HEK293 (cell line): Measurements from ENCODE around the gene PUS7.

Source experiments
- CTCF ChIA-PET: fragments of 350-600 bp; formaldehyde crosslinking; extraction: SDS; loops from one replicate; lab custom pipeline; 2021; ENCODE audit warnings: antibody characterized with exemption; lab: Yijun Ruan, JAX
- POLR2A ChIA-PET: fragments of 300-600 bp; formaldehyde crosslinking; extraction: SDS; loops from one replicate; lab custom pipeline; 2020; ENCODE audit warnings: antibody characterized with exemption, inconsistent platforms; lab: Yijun Ruan, JAX
- H3K27ac ChIP-seq: fragments of 200-500 bp; sonication (Bioruptor generic); 2 replicates; pipeline ENCODE4 v1.5.1; 2014; ENCODE audit warnings: low read depth, low read length, control low read depth, inconsistent platforms; ENCODE audit errors: extremely low read depth
- H3K36me3 ChIP-seq, 2 experiments: fragments of 200-500 bp in 1 of 2; sonication (Bioruptor generic) in 1 of 2; 1 replicate in 1 of 2; 2 replicates in 1 of 2; pipeline ENCODE4 v1.5.1; 2014 to 2017; ENCODE audit warnings: inconsistent platforms in 2 of 2, low read length in 2 of 2; ENCODE audit not compliant: control insufficient read depth in 2 of 2, insufficient read depth in 1 of 2
- H3K4me1 ChIP-seq: fragments of 200-500 bp; sonication (Bioruptor generic); 2 replicates; pipeline ENCODE4 v1.5.1; 2014; ENCODE audit warnings: mild to moderate bottlenecking, low read length, inconsistent platforms; ENCODE audit not compliant: control insufficient read depth, insufficient read depth
- H3K4me3 ChIP-seq: 2 replicates; pipeline ENCODE4 v1.5.1; 2011; ENCODE audit warnings: low read depth, mild to moderate bottlenecking, control low read depth, low read length, moderate library complexity
- H3K9me3 ChIP-seq: fragments of 200-500 bp; sonication (Bioruptor generic); 2 replicates; pipeline ENCODE4 v1.5.1; 2014; ENCODE audit warnings: low read depth, low read length, inconsistent platforms; ENCODE audit not compliant: control insufficient read depth, insufficient read depth
- ATF2 ChIP-seq: fragments of 450-650 bp; formaldehyde crosslinking; IDR thresholded peaks from 2 replicates; pipeline ENCODE4 v1.5.1; 2016; ENCODE audit warnings: missing biosample characterization, missing genetic modification characterization, low read depth
- INSM2 ChIP-seq: fragments of 450-650 bp; formaldehyde crosslinking; IDR thresholded peaks from 2 replicates; pipeline ENCODE4 v1.5.1; 2016; ENCODE audit warnings: missing biosample characterization, missing genetic modification characterization
- KLF17 ChIP-seq: fragments of 450-650 bp; formaldehyde crosslinking; IDR thresholded peaks from 2 replicates; pipeline ENCODE4 v1.5.1; 2016; ENCODE audit warnings: missing biosample characterization, missing genetic modification characterization
- PRDM2 ChIP-seq: fragments of 450-650 bp; formaldehyde crosslinking; IDR thresholded peaks from 2 replicates; pipeline ENCODE4 v1.5.1; 2016; ENCODE audit warnings: missing biosample characterization, missing genetic modification characterization, borderline replicate concordance
- SP7 ChIP-seq: fragments of 450-650 bp; formaldehyde crosslinking; IDR thresholded peaks from 2 replicates; pipeline ENCODE4 v1.5.1; 2016; ENCODE audit warnings: missing biosample characterization, missing genetic modification characterization
- TCF7L2 ChIP-seq: IDR thresholded peaks from 2 replicates; pipeline ENCODE4 v1.6.1; 2011; ENCODE audit warnings: low read depth, mild to moderate bottlenecking, inconsistent platforms, low read length, moderate library complexity, borderline replicate concordance
- ZBTB1 ChIP-seq: fragments of 450-650 bp; formaldehyde crosslinking; IDR thresholded peaks from 2 replicates; pipeline ENCODE4 v1.5.1; 2016; ENCODE audit warnings: missing biosample characterization, missing genetic modification characterization
- ZBTB8A ChIP-seq: fragments of 450-650 bp; formaldehyde crosslinking; IDR thresholded peaks from 2 replicates; pipeline ENCODE4 v1.5.1; 2016; ENCODE audit warnings: missing biosample characterization, missing genetic modification characterization
- ZNF18 ChIP-seq: fragments of 450-650 bp; formaldehyde crosslinking; IDR thresholded peaks from 2 replicates; pipeline ENCODE4 v1.5.1; 2016; ENCODE audit warnings: missing biosample characterization, missing genetic modification characterization
- ZNF202 ChIP-seq: fragments of 450-650 bp; formaldehyde crosslinking; IDR thresholded peaks from 2 replicates; pipeline ENCODE4 v1.5.1; 2016; ENCODE audit warnings: missing biosample characterization, missing genetic modification characterization, borderline replicate concordance
- ZNF266 ChIP-seq: fragments of 450-650 bp; formaldehyde crosslinking; IDR thresholded peaks from 2 replicates; pipeline ENCODE4 v1.5.1; 2016; ENCODE audit warnings: missing biosample characterization, missing genetic modification characterization, low read depth
- ZNF354C ChIP-seq: fragments of 450-650 bp; formaldehyde crosslinking; IDR thresholded peaks from 2 replicates; pipeline ENCODE4 v1.5.1; 2016; ENCODE audit warnings: missing biosample characterization, missing genetic modification characterization, low read depth, borderline replicate concordance
- ZNF37A ChIP-seq: fragments of 450-650 bp; IDR thresholded peaks from 2 replicates; pipeline ENCODE4 v1.5.1; 2018; ENCODE audit warnings: missing biosample characterization, missing genetic modification characterization
- ZNF404 ChIP-seq: fragments of 450-650 bp; formaldehyde crosslinking; IDR thresholded peaks from 2 replicates; pipeline ENCODE4 v1.5.1; 2017; ENCODE audit warnings: missing biosample characterization, missing genetic modification characterization
- ZNF416 ChIP-seq: fragments of 450-650 bp; formaldehyde crosslinking; IDR thresholded peaks from 2 replicates; pipeline ENCODE4 v1.5.1; 2016; ENCODE audit warnings: missing biosample characterization, missing genetic modification characterization
- ZNF521 ChIP-seq: fragments of 450-650 bp; formaldehyde crosslinking; IDR thresholded peaks from 2 replicates; pipeline ENCODE4 v1.5.1; 2017; ENCODE audit warnings: missing biosample characterization, mild to moderate bottlenecking, missing genetic modification characterization
- ZNF560 ChIP-seq: fragments of 450-650 bp; formaldehyde crosslinking; IDR thresholded peaks from 2 replicates; pipeline ENCODE4 v1.5.1; 2017; ENCODE audit warnings: missing biosample characterization, missing genetic modification characterization, borderline replicate concordance
- ZNF580 ChIP-seq: fragments of 450-650 bp; formaldehyde crosslinking; IDR thresholded peaks from 2 replicates; pipeline ENCODE4 v1.5.1; 2016; ENCODE audit warnings: missing biosample characterization, missing genetic modification characterization
- ZNF664 ChIP-seq: fragments of 450-650 bp; formaldehyde crosslinking; IDR thresholded peaks from 2 replicates; pipeline ENCODE4 v1.5.1; 2016; ENCODE audit warnings: missing biosample characterization, missing genetic modification characterization
- ZNF677 ChIP-seq: fragments of 450-650 bp; IDR thresholded peaks from 2 replicates; pipeline ENCODE4 v1.5.0; 2018; ENCODE audit warnings: missing biosample characterization, mild to moderate bottlenecking, missing genetic modification characterization, moderate library complexity
- ZNF692 ChIP-seq: fragments of 450-650 bp; formaldehyde crosslinking; IDR thresholded peaks from 2 replicates; pipeline ENCODE4 v1.5.1; 2016; ENCODE audit warnings: missing biosample characterization, missing genetic modification characterization

The PUS7 gene

GRCh38 chr7:105515610-105516009, 6.5 kb downstream of the PUS7 start (continued):
- TF ChIP-seq ZNF18 (tag by site-specific recombination) = 0 out of 2 replicates have a peak, but pooled peaks have one; percentile 14
- peak; percentile 79; the same call in 1 of the 2 replicates for TF ChIP-seq ZNF404 (tag by site-specific recombination)
- peak; percentile 45; the same call in 1 of the 2 replicates for TF ChIP-seq ZNF354C (tag by site-specific recombination)
- TF ChIP-seq ZNF580 (tag by site-specific recombination) = 0 out of 2 replicates have a peak, but pooled peaks have one; percentile 36
- peak; percentile 77 for TF ChIP-seq ZNF560 (tag by site-specific recombination)
- peak; percentile 66 for TF ChIP-seq ZNF664

- ChIA-PET POLR2A (interaction anchor here (0.5 kb wide), 1 partner anchor 89 kb away, joined by 4 read pairs; no protein-coding TSS in a partner anchor), CTCF (interaction anchor here (1.6 kb wide), 1 partner anchor 10 kb away, joined by 5 read pairs; no protein-coding TSS in a partner anchor)
Measured at GRCh38 chr7:105512926-105513526, 9.0 kb downstream of the PUS7 start.

More at GRCh38 chr7:105512926-105513526, 9.0 kb downstream of the PUS7 start:
- Histone ChIP-seq H3K9me3 (no peaks in the 10 kb centered on the region), H3K4me3 (no peak overlapping the region), H3K4me1 (no peaks in the 10 kb centered on the region), H3K27ac (no peak overlapping the region), H3K36me3 (peaks cover 4 to 14% of the 10 kb centered on the region in 2 experiments; a peak in 2 of 3 replicates)
- TF ChIP-seq ZNF37A (tag by site-specific recombination) = no peak
- no peak for TF ChIP-seq KLF17 (tag by site-specific recombination)
- TF ChIP-seq INSM2 (tag by site-specific recombination) = no peak
- no peak for TF ChIP-seq ZBTB1
- TF ChIP-seq ATF2 (tag by site-specific recombination) = no peak
- no peak for TF ChIP-seq ZNF416 (tag by site-specific recombination)
- no peak for TF ChIP-seq TCF7L2
- no peak for TF ChIP-seq ZNF521
- no peak for TF ChIP-seq ZNF692 (tag by site-specific recombination)
- TF ChIP-seq ZNF202 (tag by site-specific recombination) = no peak
- TF ChIP-seq ZNF266 = no peak
- no peak for TF ChIP-seq PRDM2 (tag by site-specific recombination)
- no peak for TF ChIP-seq ZNF677 (tag by site-specific recombination)
- no peak for TF ChIP-seq SP7 (tag by site-specific recombination)
- no peak for TF ChIP-seq ZBTB8A (tag by site-specific recombination)
